Measurements from ENCODE around the gene WTAP.

The WTAP gene

GRCh38 chr6:159761129-159761872 lies 34.0 kb downstream of the WTAP start:
- TF ChIP-seq, protein P1, sequence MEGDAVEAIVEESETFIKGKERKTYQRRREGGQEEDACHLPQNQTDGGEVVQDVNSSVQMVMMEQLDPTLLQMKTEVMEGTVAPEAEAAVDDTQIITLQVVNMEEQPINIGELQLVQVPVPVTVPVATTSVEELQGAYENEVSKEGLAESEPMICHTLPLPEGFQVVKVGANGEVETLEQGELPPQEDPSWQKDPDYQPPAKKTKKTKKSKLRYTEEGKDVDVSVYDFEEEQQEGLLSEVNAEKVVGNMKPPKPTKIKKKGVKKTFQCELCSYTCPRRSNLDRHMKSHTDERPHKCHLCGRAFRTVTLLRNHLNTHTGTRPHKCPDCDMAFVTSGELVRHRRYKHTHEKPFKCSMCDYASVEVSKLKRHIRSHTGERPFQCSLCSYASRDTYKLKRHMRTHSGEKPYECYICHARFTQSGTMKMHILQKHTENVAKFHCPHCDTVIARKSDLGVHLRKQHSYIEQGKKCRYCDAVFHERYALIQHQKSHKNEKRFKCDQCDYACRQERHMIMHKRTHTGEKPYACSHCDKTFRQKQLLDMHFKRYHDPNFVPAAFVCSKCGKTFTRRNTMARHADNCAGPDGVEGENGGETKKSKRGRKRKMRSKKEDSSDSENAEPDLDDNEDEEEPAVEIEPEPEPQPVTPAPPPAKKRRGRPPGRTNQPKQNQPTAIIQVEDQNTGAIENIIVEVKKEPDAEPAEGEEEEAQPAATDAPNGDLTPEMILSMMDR (IDR thresholded peaks at IDR 0.05; ENCODE audit: unreplicated experiment in 3 of 3): no peak
- H3K9me3 Mint-ChIP-seq: no peaks in the 10 kb centered on the region
- peaks cover 35% of the 10 kb centered on the region for H3K36me3 Mint-ChIP-seq (ENCODE audit: low read depth)
- H3K27ac Mint-ChIP-seq: peak overlapping the region; percentile 56 to 99 (median 99)
- H3K27me3 Mint-ChIP-seq (ENCODE audit: low read depth): no peaks in the 10 kb centered on the region
- H3K4me1 Mint-ChIP-seq: peaks cover 17% of the 10 kb centered on the region
- H3K4me3 Mint-ChIP-seq: peak overlapping the region; percentile 89 to 97 (median 90)

- H3K36me3 Mint-ChIP-seq (ENCODE audit: low read depth): peaks cover 37% of the 10 kb centered on the region
- peaks cover 17% of the 10 kb centered on the region for H3K4me1 Mint-ChIP-seq
- TF ChIP-seq, protein P1 (IDR thresholded peaks at IDR 0.05; ENCODE audit: unreplicated experiment in 3 of 3): no peak
- H3K27me3 Mint-ChIP-seq (ENCODE audit: low read depth): no peaks in the 10 kb centered on the region
- H3K4me3 Mint-ChIP-seq: peak within 1 kb of the TSS; percentile 89 to 97 (median 90)
- H3K9me3 Mint-ChIP-seq: no peaks in the 10 kb centered on the region
- peak within 1 kb of the TSS; percentile 56 to 99 (median 99) for H3K27ac Mint-ChIP-seq
Observed at GRCh38 chr6:159761873-159762680, 34.8 kb downstream of the WTAP start, which contains the start of gene ACAT2. ACAT2 (plus strand) TSS chr6:159762045; CDS start chr6:159762088, 43 bp downstream.

GRCh38 chr6:159762681-159763293 lies 35.5 kb downstream of the WTAP start:
- Mint-ChIP-seq H3K9me3 (no peaks in the 10 kb centered on the region), H3K36me3 (ENCODE audit: low read depth) (peaks cover 41% of the 10 kb centered on the region), H3K27ac (peak overlapping the region; percentile 56 to 99 (median 71)), H3K4me3 (peak overlapping the region; percentile 89 to 97 (median 90)), H3K4me1 (peaks cover 17% of the 10 kb centered on the region), H3K27me3 (ENCODE audit: low read depth) (no peaks in the 10 kb centered on the region)
- TF ChIP-seq, protein P1 (IDR thresholded peaks at IDR 0.05; ENCODE audit: unreplicated experiment in 3 of 3): no peak

- peaks cover 68% of the 10 kb centered on the region for H3K36me3 Mint-ChIP-seq (ENCODE audit: low read depth)
- no peak overlapping the region for H3K27ac Mint-ChIP-seq
- TF ChIP-seq, protein P1 (IDR thresholded peaks at IDR 0.05; ENCODE audit: unreplicated experiment in 3 of 3): no peak
Observed at GRCh38 chr6:159766906-159767305, 39.6 kb downstream of the WTAP start.

GRCh38 chr6:159769470-159769869 lies 42.2 kb downstream of the WTAP start:
- Mint-ChIP-seq H3K4me1 (no peaks in the 10 kb centered on the region), H3K4me3 (no peak overlapping the region), H3K9me3 (peaks cover 9% of the 10 kb centered on the region), H3K36me3 (ENCODE audit: low read depth) (peaks cover 84% of the 10 kb centered on the region), H3K27me3 (ENCODE audit: low read depth) (peaks cover 3% of the 10 kb centered on the region), H3K27ac (no peak overlapping the region)
- TF ChIP-seq, protein P1 (IDR thresholded peaks at IDR 0.05; ENCODE audit: unreplicated experiment in 3 of 3): no peak

More at GRCh38 chr6:159766906-159767305, 39.6 kb downstream of the WTAP start:
- H3K9me3 Mint-ChIP-seq: peaks cover 9% of the 10 kb centered on the region
- no peaks in the 10 kb centered on the region for H3K4me1 Mint-ChIP-seq
- peaks cover 3% of the 10 kb centered on the region for H3K27me3 Mint-ChIP-seq (ENCODE audit: low read depth)
- no peak overlapping the region for H3K4me3 Mint-ChIP-seq

All from nephron (organoid).